Astrocyte (in vitro differentiated cells and primary cell): ENCODE measurements around the gene MYRIP.

Experiments used
- CTCF ChIP-seq: IDR thresholded peaks from 2 replicates; pipeline ENCODE4 v1.5.1; 2011; ENCODE audit warnings: low read depth, mild to moderate bottlenecking, inconsistent platforms, low read length, moderate library complexity; ENCODE audit not compliant: insufficient read depth
- EZH2 ChIP-seq: IDR thresholded peaks from 2 replicates; pipeline ENCODE4 v1.6.1; 2012; ENCODE audit warnings: mild to moderate bottlenecking, low read length, inconsistent platforms; ENCODE audit not compliant: insufficient read depth

GRCh38 chr3:39960515-39961191 lies 151.2 kb downstream of the MYRIP start:
- TF ChIP-seq CTCF (no peak), EZH2 (no peak)
